ENCODE measurements around the gene ADGRG7.

ADGRG7 gene

DNA sequence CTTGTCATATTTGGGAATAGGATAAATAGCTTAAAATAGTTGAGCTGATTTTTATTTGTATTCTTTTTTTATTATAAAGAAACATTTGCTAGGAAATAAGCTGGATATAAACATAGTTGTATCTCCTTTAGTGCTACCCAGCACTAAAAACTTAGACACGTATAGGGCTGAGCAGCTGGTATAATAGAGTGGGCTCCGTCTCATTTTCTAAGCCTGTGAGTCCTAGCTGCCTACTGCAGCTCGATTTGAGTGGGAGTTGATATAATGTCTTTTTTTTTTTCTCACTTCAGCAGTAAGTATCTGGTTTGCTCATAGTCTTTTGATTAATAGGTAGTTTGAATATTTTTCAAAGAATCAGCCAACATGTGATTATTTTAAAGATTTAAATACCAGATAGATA lies 134.1 kb downstream of the ADGRG7 start:
- no peak for DNase-seq (ENCODE audit: low spot score)

- DNase-seq (ENCODE audit: low spot score) = no peak
These were observed 135.3 kb downstream of the ADGRG7 start for GRCh38 chr3:100744671-100745070.

Measured in SW480 (cell line).